Measurements from ENCODE around the gene HSD17B12. TPM values are rescaled to one million over a fixed set of nuclear protein-coding genes. Genes with fewer than 3 reads are reported as not detected.

The HSD17B12 gene
- total and polyA plus RNA-seq, 2 of the 8 experiments (the other 6 are each of a cell fraction or from before 2014, with no cell fraction given): 46.0 to 121 TPM

DNA sequence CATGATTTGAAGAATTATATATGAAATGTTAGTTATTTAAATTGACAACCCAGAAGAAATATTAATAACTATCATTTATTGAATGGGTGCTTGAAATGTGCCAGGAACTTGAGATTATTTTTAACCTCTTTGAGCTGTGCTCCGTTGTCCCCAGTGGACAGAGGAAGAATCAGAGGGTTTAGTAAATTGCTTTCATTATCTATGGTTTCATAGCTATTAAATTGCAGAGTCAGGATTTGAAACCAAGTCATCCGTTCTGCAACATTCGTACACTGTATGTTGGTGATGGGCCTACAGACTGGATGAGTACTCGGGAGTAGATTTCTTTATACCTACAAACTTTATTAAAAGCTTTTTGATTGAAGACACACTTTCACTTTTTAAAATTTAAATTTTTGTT is 4.9 kb downstream of the HSD17B12 start (continued):
- no peak for TF ChIP-seq FOSL1 (IDR thresholded peaks at IDR 0.05; ENCODE audit: insufficient read depth, low read depth, low read length)
- TF ChIP-seq TEAD4 (IDR thresholded peaks at IDR 0.05; ENCODE audit: low read depth, low read length): no peak
- no peak for TF ChIP-seq MAX (IDR thresholded peaks at IDR 0.05)
- TF ChIP-seq BRCA1 (IDR thresholded peaks at IDR 0.05; ENCODE audit: low read depth, low read length): no peak
- TF ChIP-seq RFX5 (IDR thresholded peaks at IDR 0.05; ENCODE audit: borderline replicate concordance, low read depth, low read length): no peak
- TF ChIP-seq CHD1 (IDR thresholded peaks at IDR 0.05; ENCODE audit: low read depth, low read length): no peak

Measured in H1 (cell line).